Esophagus squamous epithelium (tissue), 5 donors: ENCODE results near the gene VWA1. TPM values are rescaled to one million over a fixed set of nuclear protein-coding genes. Genes with fewer than 3 reads are reported as not detected.

ENCODE experiments used
- DNase-seq: peaks from one replicate; lab custom pipeline; 2025; lab: John Stamatoyannopoulos, UW
- H3K27ac ChIP-seq, 4 donors: fragments of 200-600 bp; sonication (generic); one replicate each; pipeline ENCODE4 v1.5.1; 2016 to 2019; ENCODE audit warnings: mild to moderate bottlenecking in 1 of 4
- H3K27me3 ChIP-seq, 4 donors: fragments of 200-600 bp; sonication (generic); 1 replicate in 3 of 4; 2 replicates in 1 of 4; pipeline versions ENCODE4 v1.5.1 to v1.6.0; 2017 to 2021; ENCODE audit warnings: antibody characterized with exemption in 1 of 4
- H3K36me3 ChIP-seq, 3 donors: fragments of 200-600 bp; sonication (generic); one replicate each; pipeline ENCODE4 v1.5.1; 2016 to 2019
- H3K4me1 ChIP-seq, 3 donors: fragments of 200-600 bp; sonication (generic); one replicate each; pipeline ENCODE4 v1.5.1; 2017 to 2019
- H3K4me3 ChIP-seq, 4 donors: fragments of 200-600 bp; sonication (generic); 1 replicate in 3 of 4; 2 replicates in 1 of 4; pipeline ENCODE4 v1.5.1; 2016 to 2019; ENCODE audit warnings: mild to moderate bottlenecking in 2 of 4, moderate library complexity in 1 of 4
- H3K9me3 ChIP-seq, 3 donors: fragments of 200-600 bp; sonication (generic); one replicate each; pipeline ENCODE4 v1.5.1; 2016 to 2019
- POLR2A ChIP-seq, 4 donors: fragments of 450-650 bp; IDR thresholded peaks; one replicate each; pipeline ENCODE4 v1.6.1; 2017; ENCODE audit warnings: antibody characterized with exemption in 4 of 4, mild to moderate bottlenecking in 4 of 4, moderate library complexity in 3 of 4
- WGBS, 2 donors: methylation state at CpG; one replicate each; pipeline ENCODE4 v1.1.5; 2018; 5-methylcytosine and 5-hydroxymethylcytosine counted together
- intact Hi-C: fragments of 100-400 bp; cut with DNase I; formaldehyde crosslinking; loops from one replicate; pipeline ENCODE4 v1.15.0; 2022
- total RNA-seq, 4 donors: library from RNA; depleted of rRNA; stranded (reverse); fragments of >200 nt; gene quantifications; one replicate each; pipeline ENCODE4 v1.1.0, GENCODE V29; 2016
- TF ChIP-seq, protein P1 (sequence below), 6 experiments: fragments of 450-650 bp in 4 of 6; fragments of 200-600 bp in 2 of 6; sonication (generic) in 2 of 6; IDR thresholded peaks; one replicate each; pipeline ENCODE4 v1.5.1; 2016 to 2019; ENCODE audit warnings: antibody characterized with exemption in 6 of 6, mild to moderate bottlenecking in 4 of 6, moderate library complexity in 4 of 6
- donor health status: DM: yes; HTN: yes; CAD: no.

Gene VWA1
- total RNA-seq, 4 donors from 2014 or later = 20.0 to 55.0 (median 34.6) TPM

DNA sequence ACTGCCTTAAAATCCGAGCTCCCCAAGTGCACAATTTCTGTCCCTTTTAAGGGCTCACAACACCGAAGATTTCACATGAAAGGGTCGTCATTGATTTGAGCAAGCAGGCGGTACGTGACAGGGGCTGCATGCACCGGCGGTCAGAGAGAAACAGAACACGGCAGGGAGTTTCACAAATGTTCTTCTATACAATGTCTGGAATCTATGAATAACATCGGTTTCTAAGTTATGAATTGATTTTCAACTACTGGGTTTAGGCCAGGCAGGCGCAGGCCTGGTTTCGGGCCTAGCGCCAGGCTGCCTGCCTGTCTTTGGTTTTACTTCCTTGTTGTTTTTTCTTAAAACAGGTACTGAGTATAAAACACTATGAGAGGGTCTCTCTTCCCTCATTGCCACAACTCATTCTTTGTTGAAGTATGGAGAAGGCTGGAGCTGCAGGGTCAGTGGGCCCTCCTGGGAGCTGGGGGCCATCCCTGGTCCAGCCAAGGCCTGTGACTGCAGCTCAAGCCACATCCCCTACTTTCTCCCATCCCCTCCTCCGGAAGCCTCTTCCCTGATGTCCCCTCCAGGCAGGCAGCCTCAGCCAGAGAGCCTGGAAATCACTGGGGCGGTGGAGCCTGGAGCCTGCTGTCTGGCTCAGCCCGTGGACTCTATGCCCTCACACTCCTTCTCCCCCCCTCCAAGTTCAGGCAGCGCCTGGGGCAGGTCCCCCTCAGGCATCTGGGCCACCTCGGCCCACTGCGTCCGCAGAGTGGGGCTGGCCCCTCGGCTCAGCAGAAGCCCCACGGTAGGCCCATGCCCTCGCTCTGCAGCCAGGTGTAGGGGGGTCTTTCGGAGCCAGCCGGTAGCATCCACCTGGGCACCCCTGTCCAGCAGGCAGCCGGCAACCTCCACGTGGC lies 16.8 kb upstream of the VWA1 start:
- peak overlapping the region; percentile 74 to 89 (median 86) for H3K27ac ChIP-seq
- peak overlapping the region; percentile 39 to 69 (median 52) for H3K4me3 ChIP-seq
- 38 to 58% methylated on average over 6 to 13 of the region's 26 CpGs for WGBS, 2 donors
- no peaks in the 10 kb centered on the region for H3K9me3 ChIP-seq
- H3K4me1 ChIP-seq = peaks cover 37 to 70% (median 42%) of the 10 kb centered on the region in 3 donors
- H3K36me3 ChIP-seq = no peaks in the 10 kb centered on the region
- no peak for TF ChIP-seq POLR2A (IDR thresholded peaks at IDR 0.05)
- TF ChIP-seq, protein P1, sequence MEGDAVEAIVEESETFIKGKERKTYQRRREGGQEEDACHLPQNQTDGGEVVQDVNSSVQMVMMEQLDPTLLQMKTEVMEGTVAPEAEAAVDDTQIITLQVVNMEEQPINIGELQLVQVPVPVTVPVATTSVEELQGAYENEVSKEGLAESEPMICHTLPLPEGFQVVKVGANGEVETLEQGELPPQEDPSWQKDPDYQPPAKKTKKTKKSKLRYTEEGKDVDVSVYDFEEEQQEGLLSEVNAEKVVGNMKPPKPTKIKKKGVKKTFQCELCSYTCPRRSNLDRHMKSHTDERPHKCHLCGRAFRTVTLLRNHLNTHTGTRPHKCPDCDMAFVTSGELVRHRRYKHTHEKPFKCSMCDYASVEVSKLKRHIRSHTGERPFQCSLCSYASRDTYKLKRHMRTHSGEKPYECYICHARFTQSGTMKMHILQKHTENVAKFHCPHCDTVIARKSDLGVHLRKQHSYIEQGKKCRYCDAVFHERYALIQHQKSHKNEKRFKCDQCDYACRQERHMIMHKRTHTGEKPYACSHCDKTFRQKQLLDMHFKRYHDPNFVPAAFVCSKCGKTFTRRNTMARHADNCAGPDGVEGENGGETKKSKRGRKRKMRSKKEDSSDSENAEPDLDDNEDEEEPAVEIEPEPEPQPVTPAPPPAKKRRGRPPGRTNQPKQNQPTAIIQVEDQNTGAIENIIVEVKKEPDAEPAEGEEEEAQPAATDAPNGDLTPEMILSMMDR (IDR thresholded peaks at IDR 0.05) = no peak
- no peak for DNase-seq
- intact Hi-C loops = no loop called here
- H3K27me3 ChIP-seq = peaks cover 0 to 14% (median 0%) of the 10 kb centered on the region in 4 donors

DNA sequence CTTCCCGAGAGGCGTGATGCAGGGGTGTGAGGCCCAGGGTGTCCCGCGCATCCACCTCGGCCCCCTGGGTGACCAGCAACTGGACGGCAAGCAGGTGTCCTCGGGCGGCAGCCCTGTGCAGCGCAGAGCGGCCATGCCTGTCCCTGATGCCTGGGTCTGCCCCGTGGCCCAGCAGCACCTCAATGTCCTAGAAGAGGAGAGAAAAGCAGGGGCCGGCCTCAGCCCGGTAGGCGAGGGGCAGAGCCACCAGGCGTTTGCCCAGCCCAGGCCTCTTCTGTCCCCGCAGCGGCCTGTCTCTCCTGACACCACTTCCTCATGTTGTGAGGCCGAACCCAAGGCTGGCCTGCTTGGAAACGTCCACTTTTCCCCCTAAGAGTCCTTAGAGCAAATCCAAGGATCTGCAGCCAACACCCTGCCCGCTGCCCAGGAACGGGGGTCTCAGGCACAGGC lies 16.1 kb upstream of the VWA1 start:
- no CpG with 5 or more reads among the region's 21 CpGs for WGBS, 2 donors
- H3K36me3 ChIP-seq = no peaks in the 10 kb centered on the region
- peaks cover 37 to 70% (median 42%) of the 10 kb centered on the region in 3 donors for H3K4me1 ChIP-seq
- no peak for DNase-seq
- H3K27ac ChIP-seq = peak overlapping the region; percentile 74 to 89 (median 86)
- peak overlapping the region; percentile 39 to 69 (median 52) for H3K4me3 ChIP-seq
- peaks cover 0 to 14% (median 0%) of the 10 kb centered on the region in 4 donors for H3K27me3 ChIP-seq
- H3K9me3 ChIP-seq = no peaks in the 10 kb centered on the region
- no peak for TF ChIP-seq POLR2A (IDR thresholded peaks at IDR 0.05)
- TF ChIP-seq, protein P1 (IDR thresholded peaks at IDR 0.05) = no peak
- intact Hi-C loops = no loop called here

DNA sequence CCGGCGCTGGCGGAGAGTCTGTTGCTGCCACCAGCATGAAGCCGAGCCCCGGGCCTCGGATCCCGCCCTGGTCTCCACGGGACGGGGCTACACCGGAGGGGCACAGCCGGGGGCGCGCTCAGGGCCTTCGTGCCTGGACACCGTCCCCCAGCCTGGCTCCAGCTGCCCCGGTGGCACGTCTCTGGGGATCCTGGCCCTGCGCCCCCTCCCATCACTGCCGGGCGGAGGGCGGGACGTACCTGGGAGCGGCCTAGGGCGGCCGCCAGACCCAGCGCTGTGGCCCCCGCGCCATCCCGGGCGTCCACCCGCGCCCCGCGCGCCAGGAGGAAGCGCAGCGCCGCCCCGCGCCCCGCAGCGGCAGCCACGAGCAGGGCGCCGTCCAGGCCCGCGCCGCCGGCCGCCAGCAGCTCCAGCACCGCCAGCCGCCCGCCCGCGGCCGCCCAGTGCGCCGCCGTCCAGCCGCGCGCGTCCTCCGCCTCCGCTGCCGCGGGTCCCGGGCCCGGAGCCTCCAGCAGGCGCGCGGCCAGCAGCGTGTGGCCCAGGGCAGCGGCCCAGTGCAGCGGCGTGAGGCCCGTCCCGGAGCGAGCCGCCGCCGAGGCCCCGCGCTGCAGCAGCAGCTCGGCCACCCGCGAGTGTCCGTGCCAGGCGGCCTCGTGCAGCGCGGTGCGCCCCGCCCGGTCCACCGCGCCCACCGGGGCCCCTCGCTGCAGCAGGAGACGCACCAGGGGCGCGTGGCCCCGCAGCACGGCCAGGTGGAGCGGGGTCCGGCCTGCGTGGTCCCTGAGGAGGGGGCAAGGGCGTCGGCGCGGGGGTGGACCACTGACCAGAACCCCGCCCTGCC lies 15.5 kb upstream of the VWA1 start:
- Histone ChIP-seq H3K9me3 (no peaks in the 10 kb centered on the region), H3K36me3 (no peaks in the 10 kb centered on the region), H3K4me3 (peak overlapping the region; percentile 39 to 69 (median 52)), H3K27ac (peak overlapping the region; percentile 74 to 89 (median 86)), H3K4me1 (peaks cover 37 to 70% (median 42%) of the 10 kb centered on the region in 3 donors), H3K27me3 (peaks cover 0 to 14% (median 0%) of the 10 kb centered on the region in 4 donors)
- TF ChIP-seq, protein P1 (IDR thresholded peaks at IDR 0.05) = peak in 1 of 6 experiments; percentile 5
- TF ChIP-seq POLR2A (IDR thresholded peaks at IDR 0.05) = no peak
- 40% methylated on average over 1 of the region's 112 CpGs; no CpG with 5 or more reads in 1 of the 2 donors for WGBS, 2 donors
- intact Hi-C loops = no loop called here
- DNase-seq = no peak

DNA sequence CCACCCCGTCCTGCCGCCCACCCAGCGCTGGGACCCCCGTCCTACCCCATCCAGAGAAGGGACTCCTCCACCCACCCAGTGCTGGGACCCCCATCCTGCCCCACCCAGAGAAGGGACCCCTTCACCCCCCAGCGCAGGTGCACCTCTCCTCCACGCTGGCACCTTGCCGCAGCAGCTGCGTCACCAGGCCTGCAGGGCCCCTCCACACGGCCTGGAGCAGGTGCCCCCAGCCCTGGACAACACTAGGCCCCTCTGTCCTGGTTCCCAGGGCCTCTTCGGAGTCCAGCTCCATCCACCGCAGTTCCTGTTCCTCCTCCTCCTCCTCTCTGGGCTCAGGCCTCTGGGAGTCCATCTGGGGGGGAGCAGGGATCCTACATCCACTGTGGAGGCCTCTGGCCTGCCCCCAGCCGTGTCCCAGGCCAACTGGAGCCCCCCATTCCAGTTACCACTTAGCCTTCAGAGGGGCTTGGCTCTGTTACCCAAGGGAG lies 14.8 kb upstream of the VWA1 start:
- intact Hi-C loops = no loop called here
- no peak for DNase-seq
- peaks cover 0 to 17% (median 0%) of the 10 kb centered on the region in 4 donors for H3K27me3 ChIP-seq
- 42 to 52% methylated on average over 2 to 5 of the region's 12 CpGs for WGBS, 2 donors
- TF ChIP-seq, protein P1 (IDR thresholded peaks at IDR 0.05) = no peak
- TF ChIP-seq POLR2A (IDR thresholded peaks at IDR 0.05) = no peak
- peak overlapping the region; percentile 39 to 69 (median 52) for H3K4me3 ChIP-seq
- peaks cover 37 to 74% (median 42%) of the 10 kb centered on the region in 3 donors for H3K4me1 ChIP-seq
- H3K9me3 ChIP-seq = no peaks in the 10 kb centered on the region
- H3K36me3 ChIP-seq = no peaks in the 10 kb centered on the region
- H3K27ac ChIP-seq = peak overlapping the region; percentile 66 to 89 (median 80)
